Astrocyte of the spinal cord (primary cell): ENCODE measurements around the gene COPG2.

ENCODE experiments used
- DNase-seq: peaks from one replicate; pipeline ENCODE4 v3.0.0; 2011; ENCODE audit warnings: low read depth, low spot score
- H3K4me3 ChIP-seq: 2 replicates; pipeline ENCODE4 v1.5.1; 2011; ENCODE audit warnings: low read depth, mild to moderate bottlenecking, low read length, moderate library complexity
- in situ Hi-C: cut with HindIII; loops from 2 replicates; pipeline ENCODE4 v1.10.0; 2017; ENCODE audit warnings: low sequenced_read_pairs
- TF ChIP-seq, protein P1 (sequence below): IDR thresholded peaks from 2 replicates; pipeline ENCODE4 v1.5.1; 2012; ENCODE audit warnings: low read depth, mild to moderate bottlenecking, low read length, inconsistent platforms

Gene COPG2

GRCh38 chr7:130491841-130492522, 176.6 kb downstream of the COPG2 start, which contains the start of gene MEST:
Gene MEST (plus strand): TSS chr7:130492085. CDS start chr7:130492314, 229 bp downstream.
- H3K4me3 ChIP-seq = peak within 1 kb of the TSS; percentile 68
- peak; percentile 35 for DNase-seq

DNA sequence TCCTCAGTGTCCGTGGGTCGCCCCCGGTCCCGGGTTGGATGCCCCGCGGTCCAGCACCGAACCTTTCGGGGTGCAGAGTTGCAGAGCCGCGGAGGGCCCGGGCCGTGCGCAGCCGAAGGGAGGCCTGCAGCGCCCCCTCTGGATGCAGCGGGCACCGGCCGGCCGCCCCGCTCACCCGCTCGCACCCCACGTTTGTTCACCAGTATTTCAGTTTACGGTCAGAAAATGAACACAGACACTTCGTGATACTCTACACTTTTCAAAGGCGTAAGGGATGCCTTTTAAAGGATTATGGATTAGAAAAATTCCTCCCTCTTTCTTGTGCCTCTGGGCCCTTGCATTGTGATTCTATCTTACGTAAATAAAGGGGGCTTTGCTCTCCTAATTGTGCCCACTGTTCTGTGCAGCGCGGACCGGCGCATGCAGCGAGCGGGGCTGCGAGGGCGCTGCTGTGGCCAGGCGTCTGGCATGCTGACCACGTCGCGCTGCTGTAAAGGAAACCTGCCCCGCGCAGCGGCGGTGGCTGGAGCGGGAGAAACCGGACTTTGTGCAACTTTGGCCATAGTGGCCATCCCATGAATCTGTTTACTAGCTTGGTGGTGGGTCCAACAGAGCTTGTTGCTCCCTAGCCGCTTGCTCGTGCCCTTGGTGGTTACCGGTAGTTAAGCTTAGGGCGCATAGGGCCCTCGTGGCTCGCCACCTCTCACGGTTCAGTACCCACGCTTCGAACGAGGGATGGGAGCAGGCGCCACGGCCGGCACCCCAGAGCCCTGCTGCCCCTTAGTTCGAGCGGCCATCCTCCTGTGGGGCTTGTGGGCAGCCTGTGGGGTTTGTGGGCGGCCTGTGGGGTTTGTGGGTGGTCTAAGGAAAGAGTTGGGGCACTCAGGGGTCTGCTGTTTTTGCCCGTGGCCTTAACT, 177.4 kb downstream of the COPG2 start:
- TF ChIP-seq, protein P1, sequence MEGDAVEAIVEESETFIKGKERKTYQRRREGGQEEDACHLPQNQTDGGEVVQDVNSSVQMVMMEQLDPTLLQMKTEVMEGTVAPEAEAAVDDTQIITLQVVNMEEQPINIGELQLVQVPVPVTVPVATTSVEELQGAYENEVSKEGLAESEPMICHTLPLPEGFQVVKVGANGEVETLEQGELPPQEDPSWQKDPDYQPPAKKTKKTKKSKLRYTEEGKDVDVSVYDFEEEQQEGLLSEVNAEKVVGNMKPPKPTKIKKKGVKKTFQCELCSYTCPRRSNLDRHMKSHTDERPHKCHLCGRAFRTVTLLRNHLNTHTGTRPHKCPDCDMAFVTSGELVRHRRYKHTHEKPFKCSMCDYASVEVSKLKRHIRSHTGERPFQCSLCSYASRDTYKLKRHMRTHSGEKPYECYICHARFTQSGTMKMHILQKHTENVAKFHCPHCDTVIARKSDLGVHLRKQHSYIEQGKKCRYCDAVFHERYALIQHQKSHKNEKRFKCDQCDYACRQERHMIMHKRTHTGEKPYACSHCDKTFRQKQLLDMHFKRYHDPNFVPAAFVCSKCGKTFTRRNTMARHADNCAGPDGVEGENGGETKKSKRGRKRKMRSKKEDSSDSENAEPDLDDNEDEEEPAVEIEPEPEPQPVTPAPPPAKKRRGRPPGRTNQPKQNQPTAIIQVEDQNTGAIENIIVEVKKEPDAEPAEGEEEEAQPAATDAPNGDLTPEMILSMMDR = peak; percentile 68
- DNase-seq = peak; percentile 54
- peak overlapping the region; percentile 68 for H3K4me3 ChIP-seq

More at GRCh38 chr7:130491841-130492522, 176.6 kb downstream of the COPG2 start, which contains the start of gene MEST:
- in situ Hi-C loops = no loop called here
- TF ChIP-seq, protein P1 = no peak

GRCh38 chr7:130490311-130490791, 178.2 kb downstream of the COPG2 start:
- TF ChIP-seq, protein P1 = no peak
- H3K4me3 ChIP-seq = no peak overlapping the region
- DNase-seq = peak; percentile 24
- in situ Hi-C loops = no loop called here

More for the DNA sequence above, 177.4 kb downstream of the COPG2 start:
- in situ Hi-C loops = no loop called here

GRCh38 chr7:130489140-130489983, 179.2 kb downstream of the COPG2 start:
- peak; percentile 72 for DNase-seq
- TF ChIP-seq, protein P1 = no peak
- no peak overlapping the region for H3K4me3 ChIP-seq
- in situ Hi-C loops = no loop called here

DNA sequence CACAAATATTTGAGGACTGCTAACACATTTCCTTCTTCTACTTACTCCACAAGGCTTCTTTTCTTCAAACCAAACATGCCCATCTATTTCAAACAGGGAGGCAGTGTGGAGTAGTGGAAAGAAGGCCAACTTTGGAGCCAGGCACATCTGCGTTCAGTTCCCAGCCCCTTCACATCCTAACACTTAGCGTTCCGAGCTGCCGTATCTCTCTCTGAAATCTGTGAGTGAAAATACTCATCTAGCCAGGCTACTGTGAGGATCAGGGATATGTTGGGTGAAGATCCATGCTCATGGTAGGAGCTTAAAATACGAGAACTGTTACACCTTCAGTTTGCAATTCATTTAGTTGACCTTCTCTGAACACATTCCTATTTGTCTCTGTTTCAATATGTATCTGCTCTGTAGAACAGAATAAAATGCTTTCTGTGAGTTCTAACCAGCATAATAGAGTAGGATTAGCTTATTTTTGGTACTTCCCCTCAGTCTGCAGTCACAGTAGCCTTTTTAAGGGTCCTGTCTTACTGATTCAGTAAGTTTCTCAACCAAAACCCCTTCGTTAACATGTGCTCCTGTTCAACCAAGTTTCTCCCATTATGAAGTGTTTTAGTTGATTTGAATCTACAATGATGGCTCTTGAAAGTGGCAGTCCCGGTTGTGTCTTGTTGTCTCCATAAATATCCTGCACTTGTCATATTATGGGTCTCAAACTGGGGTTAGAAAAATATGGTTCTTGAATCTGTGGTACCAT, 180.0 kb downstream of the COPG2 start:
- DNase-seq = no peak
- in situ Hi-C loops = no loop called here
- no peak overlapping the region for H3K4me3 ChIP-seq
- TF ChIP-seq, protein P1 = no peak
